IMR-90 (cell line): ENCODE results near the gene IER5.

Experiments
- BHLHE40 ChIP-seq: fragments of 150-350 bp; IDR thresholded peaks from 2 replicates; pipeline ENCODE4 v1.6.1; 2016; ENCODE audit warnings: mild to moderate bottlenecking, low read depth, low read length
- CEBPB ChIP-seq: IDR thresholded peaks from 2 replicates; pipeline ENCODE4 v1.6.1; 2012; ENCODE audit warnings: low read depth, low read length, improper control_type of control experiment
- CHD1 ChIP-seq: IDR thresholded peaks from 2 replicates; pipeline ENCODE4 v1.6.1; 2012; ENCODE audit warnings: low read depth, low read length, improper control_type of control experiment
- FOS ChIP-seq: fragments of 150-350 bp; IDR thresholded peaks from 2 replicates; pipeline ENCODE4 v1.6.1; 2016; ENCODE audit warnings: low read depth, low read length
- MAFK ChIP-seq: IDR thresholded peaks from 2 replicates; pipeline ENCODE4 v1.6.1; 2012; ENCODE audit warnings: low read depth, low read length, improper control_type of control experiment
- MXI1 ChIP-seq: IDR thresholded peaks from 2 replicates; pipeline ENCODE4 v1.6.1; 2012; ENCODE audit warnings: low read depth, mild to moderate bottlenecking, low read length, moderate library complexity, borderline replicate concordance
- NFE2L2 ChIP-seq: fragments of 150-350 bp; IDR thresholded peaks from 2 replicates; pipeline ENCODE4 v1.6.1; 2016; ENCODE audit warnings: low read depth, mild to moderate bottlenecking, low read length
- POLR2A ChIP-seq: IDR thresholded peaks from 2 replicates; pipeline ENCODE4 v1.6.1; 2012; ENCODE audit warnings: mild to moderate bottlenecking, low read depth, low read length
- RCOR1 ChIP-seq: IDR thresholded peaks from 2 replicates; pipeline ENCODE4 v1.6.1; 2012; ENCODE audit warnings: mild to moderate bottlenecking, low read length, improper control_type of control experiment; ENCODE audit not compliant: insufficient replicate concordance
- RFX5 ChIP-seq: IDR thresholded peaks from 2 replicates; pipeline ENCODE4 v1.8.0; 2012; ENCODE audit warnings: low read depth, mild to moderate bottlenecking, low read length, moderate library complexity
- SMC3 ChIP-seq: fragments of 150-350 bp; IDR thresholded peaks from 2 replicates; pipeline ENCODE4 v1.6.1; 2016; ENCODE audit warnings: low read depth, mild to moderate bottlenecking, antibody characterized with exemption, low read length, moderate library complexity
- TF ChIP-seq, protein P1 (sequence below): conservative IDR thresholded peaks from 2 replicates; pipeline ENCODE4 v1.5.1; 2012; ENCODE audit warnings: mild to moderate bottlenecking, low read depth, low read length, improper control_type of control experiment
- TF ChIP-seq, protein P2 (sequence below): fragments of 150-350 bp; IDR thresholded peaks from 2 replicates; pipeline ENCODE4 v1.6.1; 2016; ENCODE audit warnings: low read depth, mild to moderate bottlenecking, low read length, moderate library complexity, borderline replicate concordance
- TF ChIP-seq, protein P3 (sequence below): fragments of 150-350 bp; IDR thresholded peaks from 2 replicates; pipeline ENCODE4 v1.6.1; 2017; ENCODE audit warnings: mild to moderate bottlenecking, antibody characterized with exemption, low read length, low read depth

DNA sequence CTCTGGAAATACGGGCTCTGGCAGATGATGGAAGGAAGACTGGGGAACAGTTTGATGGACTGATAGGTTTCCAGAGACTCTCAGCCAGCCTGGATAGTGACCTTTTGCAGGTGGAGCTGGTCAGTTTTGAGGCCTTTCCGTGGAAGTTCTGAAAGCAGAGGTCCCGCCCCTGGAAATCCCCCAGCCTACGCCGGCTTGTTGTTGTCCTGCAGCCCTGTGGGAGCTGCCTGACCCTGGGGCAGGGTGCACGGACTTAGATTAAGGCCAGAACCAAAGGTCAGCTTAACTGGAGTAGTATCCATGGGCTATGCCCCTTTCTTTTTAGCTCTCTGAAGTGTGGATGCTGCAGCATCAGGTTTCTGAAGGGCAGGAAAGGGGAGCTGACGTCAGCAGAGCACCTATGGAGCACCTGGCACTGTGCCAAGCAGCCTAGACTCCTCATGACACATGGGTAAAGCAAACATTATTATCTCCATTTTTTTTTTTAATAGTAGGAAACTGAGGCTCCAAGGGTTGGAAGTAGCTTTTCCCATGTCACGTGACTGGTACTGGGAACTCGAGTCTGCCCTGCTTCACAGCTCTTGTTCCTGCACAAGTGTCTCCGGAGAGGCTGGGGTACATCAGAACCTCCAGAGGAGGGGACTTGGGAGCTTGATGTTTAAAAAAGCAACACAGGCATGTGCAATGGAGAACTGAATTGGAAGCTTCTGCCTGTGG, 38.5 kb downstream of the IER5 start:
- TF ChIP-seq, protein P1, sequence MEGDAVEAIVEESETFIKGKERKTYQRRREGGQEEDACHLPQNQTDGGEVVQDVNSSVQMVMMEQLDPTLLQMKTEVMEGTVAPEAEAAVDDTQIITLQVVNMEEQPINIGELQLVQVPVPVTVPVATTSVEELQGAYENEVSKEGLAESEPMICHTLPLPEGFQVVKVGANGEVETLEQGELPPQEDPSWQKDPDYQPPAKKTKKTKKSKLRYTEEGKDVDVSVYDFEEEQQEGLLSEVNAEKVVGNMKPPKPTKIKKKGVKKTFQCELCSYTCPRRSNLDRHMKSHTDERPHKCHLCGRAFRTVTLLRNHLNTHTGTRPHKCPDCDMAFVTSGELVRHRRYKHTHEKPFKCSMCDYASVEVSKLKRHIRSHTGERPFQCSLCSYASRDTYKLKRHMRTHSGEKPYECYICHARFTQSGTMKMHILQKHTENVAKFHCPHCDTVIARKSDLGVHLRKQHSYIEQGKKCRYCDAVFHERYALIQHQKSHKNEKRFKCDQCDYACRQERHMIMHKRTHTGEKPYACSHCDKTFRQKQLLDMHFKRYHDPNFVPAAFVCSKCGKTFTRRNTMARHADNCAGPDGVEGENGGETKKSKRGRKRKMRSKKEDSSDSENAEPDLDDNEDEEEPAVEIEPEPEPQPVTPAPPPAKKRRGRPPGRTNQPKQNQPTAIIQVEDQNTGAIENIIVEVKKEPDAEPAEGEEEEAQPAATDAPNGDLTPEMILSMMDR: no peak
- no peak for TF ChIP-seq RCOR1
- TF ChIP-seq MAFK: no peak
- TF ChIP-seq POLR2A: no peak
- TF ChIP-seq CEBPB: no peak
- TF ChIP-seq NFE2L2: no peak
- TF ChIP-seq BHLHE40: no peak
- TF ChIP-seq, protein P2, sequence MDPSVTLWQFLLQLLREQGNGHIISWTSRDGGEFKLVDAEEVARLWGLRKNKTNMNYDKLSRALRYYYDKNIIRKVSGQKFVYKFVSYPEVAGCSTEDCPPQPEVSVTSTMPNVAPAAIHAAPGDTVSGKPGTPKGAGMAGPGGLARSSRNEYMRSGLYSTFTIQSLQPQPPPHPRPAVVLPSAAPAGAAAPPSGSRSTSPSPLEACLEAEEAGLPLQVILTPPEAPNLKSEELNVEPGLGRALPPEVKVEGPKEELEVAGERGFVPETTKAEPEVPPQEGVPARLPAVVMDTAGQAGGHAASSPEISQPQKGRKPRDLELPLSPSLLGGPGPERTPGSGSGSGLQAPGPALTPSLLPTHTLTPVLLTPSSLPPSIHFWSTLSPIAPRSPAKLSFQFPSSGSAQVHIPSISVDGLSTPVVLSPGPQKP: no peak
- TF ChIP-seq CHD1: no peak
- TF ChIP-seq, protein P3, sequence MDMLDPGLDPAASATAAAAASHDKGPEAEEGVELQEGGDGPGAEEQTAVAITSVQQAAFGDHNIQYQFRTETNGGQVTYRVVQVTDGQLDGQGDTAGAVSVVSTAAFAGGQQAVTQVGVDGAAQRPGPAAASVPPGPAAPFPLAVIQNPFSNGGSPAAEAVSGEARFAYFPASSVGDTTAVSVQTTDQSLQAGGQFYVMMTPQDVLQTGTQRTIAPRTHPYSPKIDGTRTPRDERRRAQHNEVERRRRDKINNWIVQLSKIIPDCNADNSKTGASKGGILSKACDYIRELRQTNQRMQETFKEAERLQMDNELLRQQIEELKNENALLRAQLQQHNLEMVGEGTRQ: no peak
- TF ChIP-seq SMC3: no peak
- TF ChIP-seq MXI1: no peak
- no peak for TF ChIP-seq FOS
- TF ChIP-seq RFX5: no peak
